GM12801 (cell line): Measurements from ENCODE around the gene SNRNP200.

Source experiments
- TF ChIP-seq, protein P1 (sequence below): IDR thresholded peaks from one replicate; pipeline ENCODE4 v1.5.1; 2011; ENCODE audit warnings: control low read depth; ENCODE audit not compliant: insufficient read length; ENCODE audit errors: extremely low read depth

SNRNP200 gene

DNA sequence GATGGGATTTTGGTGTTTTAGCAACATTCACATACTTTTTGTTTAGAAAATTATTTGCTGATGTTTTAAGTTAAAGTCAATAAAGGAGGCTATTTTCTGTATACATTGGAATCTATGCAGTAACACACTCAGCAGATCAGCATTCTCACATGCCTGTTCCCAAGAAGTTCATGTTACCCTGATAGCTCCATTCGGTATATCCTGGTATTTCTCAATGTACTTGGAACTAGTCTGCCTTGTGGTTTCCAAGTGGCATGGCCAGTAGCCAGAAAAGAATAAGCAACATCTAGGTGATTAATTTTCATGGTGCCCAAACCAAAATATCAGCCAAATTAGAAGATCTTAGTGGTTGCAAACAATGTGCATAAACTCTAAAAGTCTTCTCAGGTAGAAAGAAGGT lies 25.1 kb upstream of the SNRNP200 start:
- TF ChIP-seq, protein P1, sequence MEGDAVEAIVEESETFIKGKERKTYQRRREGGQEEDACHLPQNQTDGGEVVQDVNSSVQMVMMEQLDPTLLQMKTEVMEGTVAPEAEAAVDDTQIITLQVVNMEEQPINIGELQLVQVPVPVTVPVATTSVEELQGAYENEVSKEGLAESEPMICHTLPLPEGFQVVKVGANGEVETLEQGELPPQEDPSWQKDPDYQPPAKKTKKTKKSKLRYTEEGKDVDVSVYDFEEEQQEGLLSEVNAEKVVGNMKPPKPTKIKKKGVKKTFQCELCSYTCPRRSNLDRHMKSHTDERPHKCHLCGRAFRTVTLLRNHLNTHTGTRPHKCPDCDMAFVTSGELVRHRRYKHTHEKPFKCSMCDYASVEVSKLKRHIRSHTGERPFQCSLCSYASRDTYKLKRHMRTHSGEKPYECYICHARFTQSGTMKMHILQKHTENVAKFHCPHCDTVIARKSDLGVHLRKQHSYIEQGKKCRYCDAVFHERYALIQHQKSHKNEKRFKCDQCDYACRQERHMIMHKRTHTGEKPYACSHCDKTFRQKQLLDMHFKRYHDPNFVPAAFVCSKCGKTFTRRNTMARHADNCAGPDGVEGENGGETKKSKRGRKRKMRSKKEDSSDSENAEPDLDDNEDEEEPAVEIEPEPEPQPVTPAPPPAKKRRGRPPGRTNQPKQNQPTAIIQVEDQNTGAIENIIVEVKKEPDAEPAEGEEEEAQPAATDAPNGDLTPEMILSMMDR = no peak

- TF ChIP-seq, protein P1 = no peak
Observed at GRCh38 chr2:96329874-96330273, 24.5 kb upstream of the SNRNP200 start.

DNA sequence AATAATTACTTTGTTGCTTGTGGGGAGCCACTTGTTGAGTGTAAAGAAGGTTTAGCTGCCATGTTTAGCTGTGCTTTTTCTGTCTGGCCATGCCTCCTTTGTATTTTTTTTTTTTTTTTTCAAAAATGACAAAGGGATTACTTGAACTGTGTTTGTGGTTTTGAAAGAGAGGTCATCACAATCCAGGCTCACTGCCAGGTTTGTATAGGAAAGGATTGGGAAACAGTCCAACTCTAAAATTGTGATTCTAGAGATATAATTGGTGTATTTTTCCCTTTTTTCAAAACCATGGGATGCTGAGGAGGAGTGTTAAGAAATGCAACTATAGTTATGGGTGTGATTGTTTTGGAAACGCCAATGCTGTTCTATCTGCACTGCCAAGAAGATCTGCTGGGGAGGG lies 24.1 kb upstream of the SNRNP200 start:
- TF ChIP-seq, protein P1 = no peak

DNA sequence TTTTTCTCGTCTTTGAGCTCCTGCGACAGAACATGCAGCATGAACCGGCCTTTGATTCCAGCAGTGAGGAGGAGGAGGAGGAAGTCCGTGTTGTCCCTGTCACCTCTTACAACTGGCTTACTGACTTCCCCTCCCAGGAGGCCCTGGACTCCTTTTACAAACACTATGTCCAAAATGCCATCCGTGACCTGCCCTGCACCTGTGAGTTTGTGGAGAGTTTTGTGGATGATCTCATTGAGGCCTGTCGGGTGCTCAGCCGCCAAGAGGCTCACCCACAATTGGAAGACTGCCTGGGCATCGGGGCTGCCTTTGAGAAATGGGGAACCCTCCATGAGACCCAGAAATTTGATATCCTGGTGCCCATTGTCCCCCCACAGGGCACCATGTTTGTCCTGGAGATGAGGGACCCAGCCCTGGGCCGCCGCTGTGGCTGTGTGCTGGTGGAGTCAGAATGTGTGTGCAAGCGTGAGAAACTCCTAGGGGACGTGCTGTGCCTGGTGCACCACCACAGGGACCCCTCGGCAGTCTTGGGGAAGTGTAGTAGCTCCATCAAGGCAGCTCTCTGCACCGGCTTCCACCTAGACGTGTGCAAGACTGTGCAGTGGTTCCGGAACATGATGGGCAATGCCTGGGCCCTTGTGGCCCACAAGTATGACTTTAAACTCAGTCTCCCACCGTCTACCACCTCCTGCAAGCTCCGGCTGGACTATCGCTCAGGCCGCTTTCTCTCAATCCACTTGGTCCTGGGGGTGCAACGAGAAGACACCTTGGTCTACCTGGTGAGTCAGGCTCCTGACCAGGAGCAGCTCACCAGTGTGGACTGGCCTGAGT lies 21.9 kb upstream of the SNRNP200 start:
- TF ChIP-seq, protein P1 = no peak

GRCh38 chr2:96326564-96326963 lies 21.2 kb upstream of the SNRNP200 start:
- TF ChIP-seq, protein P1 = no peak

DNA sequence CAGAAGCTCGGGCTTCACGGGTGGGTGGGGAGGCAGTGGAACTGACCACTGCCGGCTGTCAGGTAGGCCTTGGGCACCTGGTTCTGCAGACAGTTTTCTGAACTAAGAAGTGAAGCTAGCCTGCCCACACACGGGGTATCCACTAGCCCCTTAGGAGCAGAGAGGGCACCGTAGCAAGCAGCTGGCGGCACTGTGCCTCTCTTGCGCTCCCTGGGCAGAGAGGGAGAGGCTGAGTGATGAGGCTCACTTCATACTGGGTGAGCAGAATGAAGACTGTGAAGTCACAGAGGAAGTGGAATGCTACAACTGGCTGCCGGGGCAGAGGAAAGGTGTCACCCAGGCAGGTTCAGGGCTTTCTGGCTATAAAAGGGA lies 20.5 kb upstream of the SNRNP200 start:
- TF ChIP-seq, protein P1 = no peak

GRCh38 chr2:96325041-96325883 lies 19.9 kb upstream of the SNRNP200 start, which contains the start of gene ITPRIPL1:
ITPRIPL1 (plus strand) TSS chr2:96325317; CDS start chr2:96325840, 523 bp downstream.
- TF ChIP-seq, protein P1 = no peak
